Measurements from ENCODE around the gene COQ10B.
"Not testable (repeated sequence)": the region's sequence is repeated elsewhere in the genome, so short reads cannot be mapped to it uniquely, and the experiment has no call there.

COQ10B gene

GRCh38 chr2:197450935-197451358 is 2.4 kb upstream of the COQ10B start:
- DNase-seq (ENCODE audit: low read depth), result not testable (repeated sequence)

DNA sequence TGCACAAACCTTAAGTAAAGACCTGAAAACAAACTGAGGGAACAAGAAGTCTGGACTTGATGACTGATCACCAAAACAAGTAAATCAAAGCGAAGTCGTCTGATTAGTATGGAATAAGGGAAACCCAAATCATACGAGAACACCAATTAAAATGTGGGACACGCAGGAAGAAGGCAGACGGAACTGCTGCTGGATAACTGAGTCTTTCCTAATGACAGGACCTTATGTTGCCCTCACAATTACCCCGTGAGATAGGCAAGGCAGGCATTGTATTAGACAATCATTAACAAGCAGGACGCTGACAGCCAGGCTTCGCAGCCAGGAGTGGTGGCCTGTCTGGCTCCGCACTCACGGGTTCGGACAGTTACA is 614 bp upstream of the COQ10B start:
- no peak for DNase-seq (ENCODE audit: low read depth)

DNA sequence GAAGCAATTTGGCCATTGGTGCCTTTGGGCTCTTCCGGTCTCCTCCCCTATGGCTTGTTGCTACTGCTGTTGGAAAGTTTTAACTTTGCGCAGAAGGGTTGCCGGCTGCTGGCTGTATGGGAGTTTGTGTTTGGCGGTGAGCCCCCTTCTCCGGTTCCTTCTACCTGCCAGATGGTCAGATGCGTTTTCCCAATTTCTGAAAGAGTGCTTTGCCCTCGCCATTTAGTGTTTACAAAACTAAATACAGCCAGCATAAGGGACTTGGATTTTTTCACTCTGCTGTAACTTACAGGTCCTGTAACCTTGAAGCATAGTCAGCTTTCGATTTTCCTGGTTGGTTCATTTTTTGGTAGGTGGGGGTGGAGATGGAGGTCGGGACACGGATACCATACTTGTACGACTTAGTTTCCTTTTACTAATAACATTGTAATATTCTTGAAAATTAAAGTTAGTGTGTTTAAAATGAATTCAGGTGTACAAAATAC is 604 bp downstream of the COQ10B start:
- DNase-seq (ENCODE audit: low read depth), result peak; percentile 96

DNA sequence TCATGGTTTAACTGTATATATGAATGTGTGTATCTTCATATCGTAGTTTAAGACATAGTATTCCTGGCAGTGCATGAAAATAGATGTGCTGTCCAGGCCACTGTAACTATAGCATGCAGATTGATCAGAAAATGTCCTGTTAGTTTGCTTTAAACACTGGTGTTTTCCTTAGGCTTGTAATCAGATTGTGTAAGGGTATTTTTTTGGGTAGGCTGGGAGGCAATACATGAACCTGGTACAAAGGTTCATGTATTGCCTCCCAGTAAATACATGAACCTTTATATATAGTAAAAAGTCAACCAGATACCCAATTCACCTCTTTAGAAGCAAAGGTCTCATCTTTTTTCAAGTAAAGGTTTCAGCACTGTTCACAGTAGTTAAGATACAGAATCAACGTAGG is 1.6 kb downstream of the COQ10B start:
- DNase-seq (ENCODE audit: low read depth), result no peak

DNA sequence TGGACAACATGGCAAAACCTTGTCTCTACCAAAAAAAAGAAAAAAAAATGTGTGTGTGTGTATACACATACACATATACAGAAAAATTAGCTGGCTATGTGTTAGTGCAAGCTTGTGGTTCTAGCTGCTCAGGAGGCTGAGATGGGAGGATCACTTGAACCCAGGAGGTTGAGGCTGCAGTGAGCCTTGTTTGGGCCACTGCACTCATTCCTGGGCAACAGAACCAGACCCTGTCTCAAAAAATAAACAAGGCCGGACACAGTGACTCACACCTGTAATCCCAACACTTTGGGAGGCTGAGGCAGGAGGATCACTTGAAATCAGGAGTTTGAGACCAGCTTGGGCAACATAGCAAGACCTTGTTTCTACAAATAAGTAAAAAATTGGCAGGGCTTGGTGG is 2.1 kb downstream of the COQ10B start:
- no peak for DNase-seq (ENCODE audit: low read depth)

DNA sequence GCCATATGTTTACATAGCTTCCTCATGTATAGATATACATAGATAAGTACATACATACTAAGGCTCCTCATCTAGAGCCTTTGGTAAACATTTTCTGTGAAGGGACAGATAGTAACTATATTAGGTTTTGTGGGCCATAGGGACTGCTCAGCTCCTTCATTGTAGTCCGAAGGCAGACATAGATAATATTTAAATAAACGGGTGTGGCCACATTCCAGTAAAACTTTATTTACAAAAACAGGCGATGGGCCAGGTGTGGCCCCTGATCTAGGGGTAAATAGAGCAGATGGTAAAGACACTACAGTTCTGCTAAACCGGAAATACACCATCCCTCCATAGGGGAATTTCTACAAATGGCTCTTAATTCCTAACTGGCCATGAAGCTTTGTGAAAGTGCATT is 7.3 kb downstream of the COQ10B start:
- no peak for DNase-seq (ENCODE audit: low read depth)

DNA sequence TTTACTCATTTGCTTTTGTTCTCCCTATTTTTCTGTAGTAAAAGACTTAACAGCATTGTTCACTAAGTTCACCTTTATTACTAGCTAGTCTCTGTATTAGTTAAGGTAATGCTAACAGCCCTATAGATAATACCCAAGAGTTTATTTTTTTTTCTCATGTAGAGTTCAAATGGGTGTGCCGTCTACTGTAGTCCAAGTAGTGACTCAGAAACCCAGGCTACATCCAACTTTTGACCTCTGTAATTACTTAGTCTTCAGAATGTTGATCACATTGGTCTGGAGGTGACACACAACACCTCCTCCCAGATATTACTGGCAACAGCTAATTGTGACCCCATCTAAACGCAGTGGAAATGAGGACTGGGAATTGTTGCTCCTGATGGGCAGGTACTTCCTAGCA is 7.7 kb downstream of the COQ10B start:
- DNase-seq (ENCODE audit: low read depth), result peak; percentile 52

GRCh38 chr2:197464175-197464574 is 10.8 kb downstream of the COQ10B start:
- DNase-seq (ENCODE audit: low read depth), result peak; percentile 43

GRCh38 chr2:197472166-197472565 is 18.8 kb downstream of the COQ10B start:
- DNase-seq (ENCODE audit: low read depth), result no peak

DNA sequence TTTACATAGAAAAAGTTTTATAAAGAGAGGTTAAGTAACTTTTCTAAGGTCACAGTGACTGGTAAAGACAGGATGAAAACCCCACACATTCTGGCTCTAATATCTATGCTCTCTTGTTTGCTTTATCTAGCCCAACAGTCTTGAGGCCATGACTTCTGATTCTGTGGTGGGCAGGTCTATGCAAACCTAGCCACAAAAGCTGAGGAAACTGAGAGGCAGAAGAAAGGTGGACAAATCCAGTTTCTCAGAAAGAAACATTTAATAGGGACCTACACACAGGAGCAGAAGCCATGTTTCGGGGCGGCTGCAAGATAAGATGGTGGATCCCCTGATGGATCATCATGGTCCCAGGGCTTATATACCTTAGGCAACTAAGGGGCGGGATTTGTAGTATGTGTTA is 24.4 kb downstream of the COQ10B start:
- DNase-seq (ENCODE audit: low read depth), result no peak

DNA sequence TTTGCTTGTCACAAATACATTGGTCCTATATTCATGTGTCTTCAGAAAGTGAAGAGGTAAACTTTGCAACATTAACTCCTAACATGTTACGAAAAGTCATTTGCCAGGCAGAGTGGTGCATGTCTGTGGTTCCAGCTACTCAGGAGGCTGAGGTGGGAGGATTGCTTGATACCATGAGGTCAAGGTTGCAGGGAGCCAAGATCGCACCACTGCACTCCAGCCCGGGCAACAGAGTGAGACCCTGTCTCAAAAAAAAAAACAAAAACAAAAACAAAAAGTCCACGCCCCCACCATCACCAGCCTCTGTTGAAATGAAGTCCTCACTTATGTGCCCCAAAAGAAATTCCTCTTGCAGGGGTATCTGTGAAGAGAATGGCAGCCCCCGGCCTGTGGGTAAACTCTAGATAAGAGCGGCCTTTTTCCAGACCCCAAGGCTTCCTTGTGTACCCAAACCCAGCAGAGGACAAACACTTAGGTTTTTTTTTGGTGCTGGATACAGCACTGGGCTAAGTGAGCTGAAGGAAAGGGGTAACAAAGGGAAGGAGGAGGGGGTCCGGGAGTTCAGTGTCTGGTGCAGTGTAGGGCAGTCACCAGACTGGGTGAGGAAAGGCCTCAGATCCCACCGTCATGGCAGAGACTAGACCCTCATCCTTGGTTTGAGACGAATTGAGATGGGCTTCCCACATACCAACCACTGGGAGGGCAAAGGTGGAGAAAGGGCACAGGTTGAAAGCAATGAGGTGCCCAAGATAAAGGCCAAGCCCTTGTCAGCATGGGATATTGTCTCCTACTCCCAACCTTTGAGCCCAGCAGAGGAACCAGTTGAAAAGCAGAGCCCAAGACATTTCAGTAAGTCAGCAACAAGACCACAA is 27.0 kb downstream of the COQ10B start:
- DNase-seq (ENCODE audit: low read depth), result no peak

- DNase-seq (ENCODE audit: low read depth), result not testable (repeated sequence)
Measured at GRCh38 chr2:197484248-197484647, 30.9 kb downstream of the COQ10B start.

DNA sequence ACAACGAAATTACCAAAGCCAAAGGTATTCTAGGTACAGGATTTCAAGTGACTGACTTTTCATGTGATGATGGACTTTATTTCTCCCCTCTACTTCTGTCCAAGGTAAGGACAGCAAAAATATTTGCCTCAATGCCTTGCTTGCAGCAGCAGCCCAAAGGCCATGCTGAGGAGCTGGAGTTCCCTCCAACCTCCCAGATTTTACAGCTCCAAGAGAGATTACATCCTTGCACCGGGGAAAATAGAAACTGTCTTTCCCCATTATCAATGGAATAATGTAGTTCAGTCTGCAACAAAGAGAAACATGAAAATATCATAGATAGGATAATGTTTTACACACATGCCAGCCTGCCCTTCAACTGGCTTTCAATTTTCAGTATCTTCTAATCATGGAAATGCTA is 32.8 kb downstream of the COQ10B start:
- DNase-seq (ENCODE audit: low read depth), result no peak

- DNase-seq (ENCODE audit: low read depth), result no peak
Measured at GRCh38 chr2:197487385-197487784, 34.0 kb downstream of the COQ10B start.

GRCh38 chr2:197495433-197496134 is 42.2 kb downstream of the COQ10B start:
- no peak for DNase-seq (ENCODE audit: low read depth)

- no peak for DNase-seq (ENCODE audit: low read depth)
Measured at GRCh38 chr2:197496695-197497094, 43.3 kb downstream of the COQ10B start.

- DNase-seq (ENCODE audit: low read depth), result no peak
Measured at GRCh38 chr2:197497326-197497725, 44.0 kb downstream of the COQ10B start.

GRCh38 chr2:197498235-197498936 is 45.0 kb downstream of the COQ10B start:
- DNase-seq (ENCODE audit: low read depth), result peak; percentile 15

GRCh38 chr2:197498937-197499593 is 45.7 kb downstream of the COQ10B start:
- DNase-seq (ENCODE audit: low read depth), result peak; percentile 71

- peak; percentile 99 for DNase-seq (ENCODE audit: low read depth)
Measured at GRCh38 chr2:197499594-197500502, 46.5 kb downstream of the COQ10B start, which contains the start of the genes HSPD1 and HSPE1. Gene HSPD1 (minus strand): TSS chr2:197499840. CDS start chr2:197498848, 992 bp downstream. Gene HSPE1 (plus strand): TSS chr2:197500379. CDS start chr2:197500437, 58 bp downstream.
